ENCODE results near the gene QSOX1. TPM values are rescaled to one million over a fixed set of nuclear protein-coding genes. Genes with fewer than 3 reads are reported as not detected.

QSOX1 gene
- polyA plus RNA-seq, 3 donors from 2014 or later: 14.7 to 18.7 (median 15.8) TPM

DNA sequence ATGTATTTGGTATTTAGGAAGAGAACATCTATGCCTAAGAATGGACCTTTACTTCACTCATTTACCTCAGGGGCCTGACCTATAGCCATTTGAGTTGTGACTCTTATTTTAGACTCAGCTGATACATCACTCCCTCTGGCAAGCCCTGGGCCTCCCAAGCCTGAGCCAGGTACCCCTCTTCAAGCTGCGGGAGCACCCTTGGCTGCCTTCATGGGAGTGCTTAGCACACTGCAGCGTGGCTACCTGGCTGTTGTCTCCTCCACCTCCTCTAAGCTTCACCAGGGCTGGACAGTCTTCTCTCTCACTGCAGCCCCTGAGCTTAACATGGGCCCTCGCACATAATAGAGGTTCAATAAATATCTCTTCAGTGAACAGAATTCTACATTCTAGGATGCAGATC is 51.9 kb downstream of the QSOX1 start:
- Mint-ChIP-seq H3K4me3 (no peak overlapping the region), H3K36me3 (no peaks in the 10 kb centered on the region), H3K4me1 (no peaks in the 10 kb centered on the region), H3K27ac (no peak overlapping the region), H3K9me3 (no peaks in the 10 kb centered on the region), H3K27me3 (ENCODE audit: low read depth in 3 of 3) (peaks cover 0 to 3% (median under 1%) of the 10 kb centered on the region in 3 donors)
- DNase-seq: no peak

DNA sequence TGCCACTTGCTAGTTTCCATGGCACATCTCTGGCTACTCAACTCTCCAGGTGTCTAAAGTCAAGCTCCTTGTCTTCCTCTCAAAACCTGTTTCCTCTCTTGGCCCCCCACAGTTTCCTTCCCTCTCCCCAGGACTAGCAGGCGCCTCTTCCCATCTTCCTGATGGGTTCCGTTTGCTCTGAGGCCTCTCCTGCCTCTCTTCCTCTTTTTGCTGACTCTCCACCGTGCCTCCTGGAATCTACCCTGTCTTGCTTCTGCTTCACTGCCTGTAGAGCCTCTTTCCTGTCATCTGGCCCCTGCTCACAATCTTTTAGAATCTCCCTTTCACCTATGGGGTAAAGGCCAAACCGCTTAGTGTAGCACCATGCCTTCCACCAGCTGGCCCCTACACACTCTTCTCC is 53.6 kb downstream of the QSOX1 start:
- H3K27me3 Mint-ChIP-seq (ENCODE audit: low read depth in 3 of 3): peaks cover under 1 to 6% (median 3%) of the 10 kb centered on the region in 3 donors
- DNase-seq: no peak
- no peaks in the 10 kb centered on the region for H3K36me3 Mint-ChIP-seq
- H3K4me3 Mint-ChIP-seq: no peak overlapping the region
- H3K9me3 Mint-ChIP-seq: no peaks in the 10 kb centered on the region
- H3K4me1 Mint-ChIP-seq: peaks cover under 1 to 3% of the 10 kb centered on the region in 2 donors
- H3K27ac Mint-ChIP-seq: no peak overlapping the region

DNA sequence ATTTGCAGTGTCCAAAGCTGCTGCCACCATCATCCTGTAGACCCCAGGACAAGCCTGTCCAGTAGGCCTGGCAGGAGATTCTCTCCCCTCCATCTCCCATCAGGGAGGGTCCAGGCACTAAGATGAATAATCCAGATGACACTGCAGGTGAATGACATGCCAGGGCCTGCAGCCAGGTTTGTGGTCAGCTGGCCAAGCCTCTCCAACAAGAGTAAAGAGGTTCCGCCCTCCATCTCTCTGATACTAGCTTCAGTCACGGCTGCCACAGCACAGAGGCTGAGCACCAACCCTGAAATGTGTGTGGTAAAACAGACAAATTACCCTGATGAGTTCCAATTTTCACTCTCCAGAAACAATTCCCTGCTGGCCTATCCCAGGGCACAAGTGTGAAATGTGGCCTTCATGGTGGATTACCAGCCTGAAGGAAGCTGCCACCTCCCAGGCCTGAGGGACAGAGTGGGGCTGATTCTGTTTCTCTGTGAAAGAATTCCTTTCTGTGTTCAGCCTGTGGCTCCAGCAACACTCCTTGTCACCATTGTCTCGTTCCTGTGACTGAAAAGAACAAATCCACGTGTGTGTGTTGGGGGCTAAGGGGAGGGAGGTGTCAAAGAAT is 55.4 kb downstream of the QSOX1 start:
- H3K4me1 Mint-ChIP-seq: peaks cover 9 to 10% of the 10 kb centered on the region in 2 donors
- H3K9me3 Mint-ChIP-seq: no peaks in the 10 kb centered on the region
- no peak overlapping the region for H3K27ac Mint-ChIP-seq
- no peak for DNase-seq
- H3K27me3 Mint-ChIP-seq (ENCODE audit: low read depth in 3 of 3): peaks cover 2 to 8% (median 5%) of the 10 kb centered on the region in 3 donors
- no peaks in the 10 kb centered on the region for H3K36me3 Mint-ChIP-seq
- H3K4me3 Mint-ChIP-seq: no peak overlapping the region

DNA sequence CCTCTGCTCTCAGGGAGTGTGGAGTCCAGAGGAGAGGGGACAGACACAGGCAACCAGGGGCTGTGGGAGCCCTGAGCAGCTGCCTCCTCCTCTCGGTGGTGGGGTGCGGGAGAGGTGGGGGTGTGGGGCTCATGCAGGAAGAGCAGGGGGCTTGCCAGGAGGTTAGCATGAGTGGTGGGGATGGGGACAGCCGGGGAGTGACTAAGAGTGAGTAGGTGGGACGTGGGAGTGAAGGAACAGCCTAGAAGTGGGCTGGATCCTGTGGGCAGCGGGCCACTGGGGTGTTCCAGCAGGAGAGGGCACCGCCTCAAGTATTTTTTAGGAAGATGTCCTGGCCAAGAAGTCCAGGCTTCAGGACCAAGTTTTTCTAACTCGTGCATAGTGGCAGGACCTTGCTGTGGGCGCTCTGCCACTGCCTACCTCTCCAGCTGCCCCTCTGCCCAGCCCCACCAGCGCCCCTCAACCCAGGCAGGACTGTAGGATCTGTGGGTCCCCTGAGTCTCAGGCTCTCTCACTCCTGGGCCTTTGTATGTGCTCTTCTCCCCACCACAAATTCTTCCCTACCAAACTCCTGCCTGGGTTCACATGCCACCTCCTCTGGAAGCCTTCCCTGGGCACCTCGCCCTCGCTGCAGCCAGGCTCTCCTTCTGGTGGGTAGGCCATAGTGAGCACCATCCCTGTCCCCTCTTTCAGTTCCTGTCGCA is 56.6 kb downstream of the QSOX1 start:
- Mint-ChIP-seq H3K4me3 (no peak overlapping the region), H3K27ac (no peak overlapping the region), H3K9me3 (no peaks in the 10 kb centered on the region), H3K27me3 (ENCODE audit: low read depth in 3 of 3) (peaks cover 2 to 8% (median 5%) of the 10 kb centered on the region in 3 donors), H3K36me3 (no peaks in the 10 kb centered on the region), H3K4me1 (peaks cover 9 to 10% of the 10 kb centered on the region in 2 donors)
- DNase-seq: no peak

DNA sequence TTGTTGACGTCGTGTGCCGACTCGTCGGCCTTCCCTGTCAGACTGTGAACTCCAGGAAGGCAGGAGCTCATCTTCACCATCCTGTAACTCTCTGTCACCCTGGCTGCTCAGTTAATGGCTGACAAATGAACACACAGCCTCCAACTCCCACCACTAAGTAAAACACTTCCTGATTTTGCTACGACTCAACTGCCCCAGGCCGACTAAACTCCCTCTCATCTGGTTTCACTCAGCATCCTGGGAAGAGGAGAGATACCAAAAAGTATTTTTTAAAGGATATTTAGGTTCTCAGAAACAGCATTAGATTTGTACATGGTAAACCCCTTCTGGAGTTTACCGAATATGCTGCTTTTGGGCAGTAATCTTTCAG is 57.2 kb downstream of the QSOX1 start:
- no peak for DNase-seq
- H3K36me3 Mint-ChIP-seq: no peaks in the 10 kb centered on the region
- H3K4me3 Mint-ChIP-seq: no peak overlapping the region
- peaks cover 9 to 10% of the 10 kb centered on the region in 2 donors for H3K4me1 Mint-ChIP-seq
- no peak overlapping the region for H3K27ac Mint-ChIP-seq
- no peaks in the 10 kb centered on the region for H3K9me3 Mint-ChIP-seq
- peaks cover 2 to 8% (median 5%) of the 10 kb centered on the region in 3 donors for H3K27me3 Mint-ChIP-seq (ENCODE audit: low read depth in 3 of 3)

DNA sequence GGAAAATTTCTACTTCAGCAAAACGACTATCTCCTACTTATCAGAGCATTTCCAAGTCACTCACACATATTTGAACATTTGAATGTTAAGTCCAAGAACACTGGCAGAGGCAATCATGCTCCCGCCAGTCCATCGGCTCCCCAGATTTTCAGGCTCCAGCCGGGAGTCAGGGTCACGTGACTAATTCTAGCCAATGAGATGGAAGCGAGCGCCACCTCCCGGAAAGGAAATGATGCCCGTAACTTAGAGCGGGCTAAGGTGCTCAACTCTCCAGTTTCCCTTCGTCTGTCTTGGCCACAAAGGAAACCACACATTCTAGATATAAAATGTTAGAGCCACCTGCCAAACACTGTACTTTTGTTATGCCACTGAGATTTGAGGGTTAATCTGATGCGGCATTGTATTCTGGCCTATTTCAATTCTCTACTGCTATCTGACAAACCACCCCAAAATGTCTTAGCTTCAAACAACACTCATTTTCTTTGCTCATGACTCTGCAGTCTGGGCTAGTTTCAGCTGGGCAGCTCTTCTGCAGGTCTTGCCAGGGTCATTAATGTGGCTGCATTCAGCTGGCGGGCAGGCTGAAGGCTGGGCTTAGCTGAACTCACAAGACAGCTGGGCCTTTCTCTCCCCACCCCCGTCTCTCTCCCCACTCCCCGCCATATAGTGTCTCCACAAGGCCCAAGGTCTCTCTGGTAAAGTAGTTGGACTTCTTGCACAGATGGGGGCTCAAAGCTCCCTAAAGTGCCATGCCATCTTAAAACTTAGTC is 58.9 kb downstream of the QSOX1 start:
- peak overlapping the region; percentile 56 to 82 (median 73) for H3K4me3 Mint-ChIP-seq
- peaks cover 2 to 8% (median 8%) of the 10 kb centered on the region in 3 donors for H3K27me3 Mint-ChIP-seq (ENCODE audit: low read depth in 3 of 3)
- H3K36me3 Mint-ChIP-seq: no peaks in the 10 kb centered on the region
- peaks cover 9 to 10% of the 10 kb centered on the region in 2 donors for H3K4me1 Mint-ChIP-seq
- peak; percentile 54 to 64 (median 62) for DNase-seq
- H3K9me3 Mint-ChIP-seq: no peaks in the 10 kb centered on the region
- H3K27ac Mint-ChIP-seq: peak overlapping the region in 4 of 6 donors; percentile 47 to 72 (median 48)

DNA sequence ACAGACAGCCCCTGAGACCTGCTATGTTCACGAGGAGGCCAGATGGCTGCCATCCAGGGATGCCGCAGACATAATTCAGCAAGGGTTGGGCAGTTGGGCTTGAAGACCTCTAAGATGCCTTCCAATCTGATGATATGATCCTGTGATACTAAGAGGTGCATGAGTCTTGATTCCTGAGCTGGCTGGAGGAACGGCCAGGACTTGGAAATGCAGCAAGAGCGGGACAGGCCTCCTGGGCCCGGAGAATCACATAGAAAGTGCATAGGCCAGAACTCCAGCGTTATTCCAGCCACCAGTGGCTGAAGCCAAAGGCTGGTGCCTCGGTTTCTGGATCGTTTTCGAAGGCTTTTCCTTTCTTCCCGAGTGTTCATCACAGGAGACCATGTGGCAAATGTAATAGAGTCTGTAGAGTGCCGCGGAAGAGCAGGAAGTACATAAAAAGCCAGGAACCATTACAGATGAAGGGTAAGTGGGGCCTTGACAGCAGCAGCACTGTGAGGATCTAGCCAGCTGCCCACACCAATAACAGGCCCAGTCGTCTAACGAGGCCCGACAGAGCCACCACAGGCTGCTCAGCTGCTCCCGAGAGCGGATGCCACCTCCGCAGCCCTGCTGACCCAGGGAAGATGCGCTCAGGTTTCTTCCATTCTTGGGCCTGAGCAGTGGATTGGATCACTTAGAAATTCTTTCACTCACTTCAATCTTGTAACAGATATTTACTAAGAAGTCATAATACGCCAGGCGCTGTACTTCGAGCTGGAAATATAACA is 61.4 kb downstream of the QSOX1 start:
- Mint-ChIP-seq H3K9me3 (no peaks in the 10 kb centered on the region), H3K27me3 (ENCODE audit: low read depth in 3 of 3) (peaks cover 4 to 13% (median 10%) of the 10 kb centered on the region in 3 donors), H3K4me3 (no peak overlapping the region)

DNA sequence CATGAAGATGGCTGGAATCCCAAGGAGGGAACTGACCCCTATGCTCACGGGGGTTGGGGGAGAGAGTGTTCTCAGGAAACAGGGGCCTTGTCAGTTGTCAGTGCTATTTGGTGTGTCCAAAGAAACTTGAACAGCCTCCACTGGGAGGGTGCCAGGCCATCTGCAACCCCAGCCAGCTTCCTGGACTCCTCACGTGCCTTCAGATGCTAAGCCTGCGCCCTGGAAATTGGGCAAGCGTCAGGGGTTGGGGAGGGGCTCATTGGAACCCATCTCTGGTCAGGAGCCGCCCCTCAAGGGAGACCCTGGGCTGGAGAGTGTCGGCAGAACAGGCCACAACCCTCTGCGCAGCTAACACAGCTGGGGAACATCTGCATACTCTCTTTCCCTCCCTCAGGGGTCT is 62.3 kb downstream of the QSOX1 start:
- H3K4me1 Mint-ChIP-seq: peaks cover 9 to 10% of the 10 kb centered on the region in 2 donors
- H3K27me3 Mint-ChIP-seq (ENCODE audit: low read depth in 3 of 3): peaks cover 4 to 10% (median 9%) of the 10 kb centered on the region in 3 donors
- no peak overlapping the region for H3K27ac Mint-ChIP-seq
- DNase-seq: no peak
- no peaks in the 10 kb centered on the region for H3K9me3 Mint-ChIP-seq
- no peaks in the 10 kb centered on the region for H3K36me3 Mint-ChIP-seq
- no peak overlapping the region for H3K4me3 Mint-ChIP-seq

More for the DNA sequence above, 61.4 kb downstream of the QSOX1 start:
- no peak for DNase-seq
- Mint-ChIP-seq H3K27ac (no peak overlapping the region), H3K36me3 (no peaks in the 10 kb centered on the region), H3K4me1 (peaks cover 9 to 10% of the 10 kb centered on the region in 2 donors)

DNA sequence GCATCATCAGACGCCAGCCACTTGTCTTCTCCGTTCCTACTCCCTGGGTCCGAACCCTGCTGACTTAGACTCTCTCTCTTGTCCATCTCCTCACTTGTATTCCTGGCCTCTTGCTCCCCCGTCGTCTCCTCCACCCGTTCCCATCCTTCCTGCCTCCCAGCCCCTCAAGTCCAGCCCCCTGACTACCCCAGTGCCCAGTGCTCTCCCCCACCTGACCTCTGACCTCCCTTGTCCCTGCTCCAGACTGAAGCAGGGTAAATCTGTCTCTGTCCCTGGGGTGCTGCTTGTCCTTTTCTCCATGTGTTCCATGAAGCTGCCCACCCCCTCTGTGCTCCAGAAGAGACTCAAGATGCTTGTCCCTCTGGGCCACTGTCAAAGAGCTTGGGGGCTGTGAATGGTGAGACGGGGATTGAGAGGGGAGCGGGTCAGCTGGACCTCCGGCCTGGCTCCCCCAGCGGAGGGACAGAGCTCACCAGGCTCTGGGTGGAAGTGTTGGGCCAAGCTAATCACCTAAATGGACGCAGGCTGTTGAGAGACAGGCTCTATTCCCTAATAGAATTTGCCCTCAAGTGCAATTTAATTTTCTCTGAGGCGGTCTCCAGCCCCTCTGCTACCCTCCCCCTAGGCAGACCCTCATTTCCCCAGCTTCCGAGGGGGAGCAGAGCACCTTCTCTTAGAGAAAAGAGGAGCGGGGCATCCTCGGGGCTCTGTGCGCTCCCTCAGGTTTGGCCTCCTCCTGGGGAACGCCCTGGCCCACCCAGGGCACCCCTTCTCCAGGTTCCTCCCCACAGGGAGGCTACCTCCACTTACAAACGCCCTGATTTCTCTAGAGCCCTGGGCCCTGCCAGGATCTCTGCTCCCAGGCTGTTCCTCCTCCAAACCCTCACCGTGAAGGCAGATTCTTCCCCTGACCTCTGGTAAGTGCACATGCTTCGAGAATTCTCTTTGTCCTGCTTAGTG is 64.4 kb downstream of the QSOX1 start:
- no peaks in the 10 kb centered on the region for H3K9me3 Mint-ChIP-seq
- H3K36me3 Mint-ChIP-seq: no peaks in the 10 kb centered on the region
- no peak for DNase-seq
- no peak overlapping the region for H3K27ac Mint-ChIP-seq
- H3K27me3 Mint-ChIP-seq (ENCODE audit: low read depth in 3 of 3): peaks cover 5 to 12% (median 6%) of the 10 kb centered on the region in 3 donors
- no peak overlapping the region for H3K4me3 Mint-ChIP-seq
- peaks cover 0 to under 1% of the 10 kb centered on the region in 2 donors for H3K4me1 Mint-ChIP-seq

DNA sequence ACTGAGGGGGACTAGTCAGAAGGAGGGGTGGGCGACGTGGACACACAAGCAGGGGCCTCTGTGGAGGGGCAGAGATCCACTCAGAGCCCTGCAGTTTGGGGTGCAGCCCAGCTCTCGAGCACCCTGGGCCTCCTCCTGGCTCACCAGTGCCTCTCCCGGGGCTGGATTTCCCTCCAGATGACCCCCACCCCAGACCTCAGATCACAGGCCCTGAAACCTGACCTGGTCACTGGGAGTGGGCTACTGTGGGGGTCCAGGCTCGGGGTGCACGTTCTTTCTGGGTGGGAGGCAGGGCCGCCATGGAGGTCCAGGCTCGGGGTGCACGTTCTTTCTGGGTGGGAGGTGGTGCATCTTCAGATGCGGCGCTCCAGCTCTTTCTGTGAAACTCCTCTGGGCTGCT is 65.1 kb downstream of the QSOX1 start:
- H3K36me3 Mint-ChIP-seq: no peaks in the 10 kb centered on the region
- peaks cover 5 to 12% (median 8%) of the 10 kb centered on the region in 3 donors for H3K27me3 Mint-ChIP-seq (ENCODE audit: low read depth in 3 of 3)
- no peak for DNase-seq
- no peak overlapping the region for H3K4me3 Mint-ChIP-seq
- no peak overlapping the region for H3K27ac Mint-ChIP-seq
- no peaks in the 10 kb centered on the region for H3K4me1 Mint-ChIP-seq
- no peaks in the 10 kb centered on the region for H3K9me3 Mint-ChIP-seq

DNA sequence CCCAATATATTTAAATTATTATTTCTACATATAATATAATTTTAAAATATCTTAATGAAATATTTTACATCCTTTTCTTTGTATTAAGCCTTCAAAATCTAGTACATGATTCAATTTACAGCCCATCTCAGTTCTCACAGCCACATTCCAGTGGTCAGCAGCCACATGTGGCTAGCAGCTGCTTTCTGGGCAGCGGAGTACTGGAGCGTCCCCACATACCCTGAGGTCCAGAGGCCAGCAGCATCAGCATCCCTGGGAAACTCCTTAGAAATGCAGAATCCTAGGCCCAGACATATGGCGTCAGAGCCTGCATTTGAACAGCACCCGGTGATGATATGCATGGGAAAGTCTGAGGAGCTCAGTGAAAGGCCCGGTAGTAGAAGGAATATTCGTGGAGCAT is 66.8 kb downstream of the QSOX1 start:
- H3K27me3 Mint-ChIP-seq (ENCODE audit: low read depth in 3 of 3): peaks cover 7 to 15% (median 15%) of the 10 kb centered on the region in 3 donors
- H3K36me3 Mint-ChIP-seq: no peaks in the 10 kb centered on the region
- peaks cover 0 to 2% (median 0%) of the 10 kb centered on the region in 6 donors for H3K9me3 Mint-ChIP-seq
- H3K4me3 Mint-ChIP-seq: no peak overlapping the region
- H3K4me1 Mint-ChIP-seq: no peaks in the 10 kb centered on the region
- H3K27ac Mint-ChIP-seq: no peak overlapping the region
- DNase-seq: no peak

DNA sequence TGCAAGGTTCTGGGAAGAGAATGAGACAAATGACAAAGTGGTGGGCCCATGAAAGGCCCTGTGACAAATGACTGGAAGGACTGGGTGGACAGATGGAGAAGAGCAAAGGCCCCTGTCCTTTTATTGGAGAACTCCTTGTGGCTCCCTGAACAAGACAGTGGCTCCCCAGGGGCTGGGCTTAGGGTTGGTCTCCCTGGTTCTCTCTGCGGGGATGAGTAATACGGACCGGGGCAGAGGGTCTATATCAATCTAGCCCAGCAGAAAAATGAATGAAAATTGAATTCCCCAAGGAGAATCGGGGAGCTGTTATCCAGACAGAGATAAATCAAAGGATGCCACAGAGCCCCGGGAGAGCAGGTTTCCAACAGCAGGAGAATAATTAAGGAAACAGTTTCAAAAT is 70.2 kb downstream of the QSOX1 start:
- H3K27me3 Mint-ChIP-seq (ENCODE audit: low read depth in 3 of 3): peaks cover 11 to 35% (median 12%) of the 10 kb centered on the region in 3 donors

More for the DNA sequence above, 70.2 kb downstream of the QSOX1 start:
- no peak overlapping the region for H3K27ac Mint-ChIP-seq
- H3K9me3 Mint-ChIP-seq: peaks cover 0 to 2% (median 0%) of the 10 kb centered on the region in 6 donors
- no peaks in the 10 kb centered on the region for H3K36me3 Mint-ChIP-seq
- no peak for DNase-seq
- peaks cover 9 to 11% of the 10 kb centered on the region in 2 donors for H3K4me1 Mint-ChIP-seq
- H3K4me3 Mint-ChIP-seq: no peak overlapping the region
